Endothelial cell of umbilical vein (primary cell): Measurements from ENCODE around the gene PRRC2A. TPM values are rescaled to one million over a fixed set of nuclear protein-coding genes. Genes with fewer than 3 reads are reported as not detected.
A peak's percentile ranks its signal among the peaks of the same experiment; 100 is the strongest.

Experiments used
- BruUV-seq: library from RNA; stranded (reverse); fragments of 400-500 nt; replicated peaks from 2 replicates; lab custom pipeline; 2021; lab: Mats Ljungman, UMichigan
- CTCF ChIA-PET: fragments of 300-600, 350-600 bp; sonication (Branson Sonifier 250); formaldehyde crosslinking; loops from one replicate; lab custom pipeline; 2021; ENCODE audit warnings: antibody characterized with exemption, inconsistent platforms; lab: Charles Lee
- POLR2A ChIA-PET: fragments of 300-600, 350-600 bp; sonication (Branson Sonifier 250); formaldehyde crosslinking; loops from one replicate; lab custom pipeline; 2021; ENCODE audit warnings: antibody characterized with exemption, inconsistent platforms; lab: Charles Lee
- DNase-seq: peaks from one replicate; pipeline ENCODE4 v3.0.0-alpha.2; 2011; ENCODE audit warnings: low read depth, low spot score
- FAIRE-seq: peaks from 2 replicates; lab custom pipeline; 2011; peaks lifted over from hg19 to GRCh38; lab: Jason Lieb, UNC
- H2AFZ ChIP-seq: 2 replicates; pipeline ENCODE4 v1.6.0; 2012; ENCODE audit warnings: low read depth, low read length, control low read depth, inconsistent platforms
- H3K27ac ChIP-seq: 2 replicates; pipeline ENCODE4 v1.5.1; 2011; ENCODE audit warnings: low read depth, mild to moderate bottlenecking, control low read depth, low read length, moderate library complexity; ENCODE audit not compliant: insufficient read depth
- H3K27me3 ChIP-seq, 2 experiments: 2 replicates each; pipeline versions ENCODE4 v1.6.0 to v1.6.1; 2011; ENCODE audit warnings: low read length in 2 of 2, mixed read lengths in 1 of 2; ENCODE audit not compliant: control insufficient read depth in 2 of 2, insufficient read depth in 2 of 2
- H3K36me3 ChIP-seq, 2 experiments: 2 replicates in 1 of 2; 3 replicates in 1 of 2; pipeline ENCODE4 v1.5.1; 2011; ENCODE audit warnings: low read length in 2 of 2, mild to moderate bottlenecking in 1 of 2, moderate library complexity in 1 of 2; ENCODE audit not compliant: control insufficient read depth in 2 of 2, insufficient read depth in 2 of 2; ENCODE audit errors: extremely low read depth in 1 of 2
- H3K4me1 ChIP-seq: 3 replicates; pipeline ENCODE4 v1.5.1; 2011; ENCODE audit warnings: mild to moderate bottlenecking, low read length; ENCODE audit not compliant: control insufficient read depth, insufficient read depth; ENCODE audit errors: extremely low read depth
- H3K4me2 ChIP-seq: 2 replicates; pipeline ENCODE4 v1.6.1; 2011; ENCODE audit warnings: low read length, control low read depth, mixed read lengths; ENCODE audit not compliant: insufficient read depth
- H3K4me3 ChIP-seq, 3 experiments: fragments of 200-600 bp in 1 of 3; sonication (generic), shearing (Covaris generic) in 1 of 3; replicated peaks in 1 of 3; 2 replicates each; pipeline ENCODE4 v1.5.1; 2011 to 2016; ENCODE audit warnings: control low read depth in 3 of 3, low read length in 3 of 3, mild to moderate bottlenecking in 2 of 3, inconsistent platforms in 1 of 3, low read depth in 1 of 3, moderate library complexity in 1 of 3; ENCODE audit not compliant: insufficient read depth in 1 of 3
- H3K79me2 ChIP-seq: 2 replicates; pipeline ENCODE4 v1.6.0; 2012; ENCODE audit warnings: low read length, inconsistent platforms; ENCODE audit not compliant: control insufficient read depth, insufficient read depth
- H3K9ac ChIP-seq: replicated peaks from 2 replicates; pipeline ENCODE3; 2011; ENCODE audit warnings: low read length, control low read depth; ENCODE audit not compliant: insufficient read depth; ENCODE audit errors: extremely low read depth
- H3K9me1 ChIP-seq: replicated peaks from 3 replicates; pipeline ENCODE4 v1.6.0; 2011; ENCODE audit warnings: mild to moderate bottlenecking, low read length; ENCODE audit not compliant: control insufficient read depth, insufficient read depth; ENCODE audit errors: extremely low read depth
- H3K9me3 ChIP-seq: replicated peaks from 2 replicates; pipeline ENCODE4 v1.5.1; 2012; ENCODE audit warnings: low read length, inconsistent platforms; ENCODE audit not compliant: control insufficient read depth, insufficient read depth
- H4K20me1 ChIP-seq: replicated peaks from 2 replicates; pipeline ENCODE3; 2011; ENCODE audit warnings: mild to moderate bottlenecking, low read length; ENCODE audit not compliant: control insufficient read depth, insufficient read depth; ENCODE audit errors: extremely low read depth
- CTCF ChIP-seq, 2 donors: IDR thresholded peaks; 1 replicate in 1 of 2; 2 replicates in 1 of 2; pipeline ENCODE4 v1.5.1; 2011; ENCODE audit warnings: low read length in 2 of 2, mild to moderate bottlenecking in 2 of 2, moderate library complexity in 2 of 2, control low read depth in 1 of 2, inconsistent platforms in 1 of 2, low read depth in 1 of 2; ENCODE audit not compliant: insufficient read depth in 1 of 2; ENCODE audit errors: extremely low read depth in 1 of 2
- EZH2 ChIP-seq: IDR thresholded peaks from 2 replicates; pipeline ENCODE4 v1.6.1; 2012; ENCODE audit warnings: borderline replicate concordance, low read depth, mild to moderate bottlenecking, moderate library complexity, low read length, inconsistent platforms; ENCODE audit not compliant: severe bottlenecking
- FOS ChIP-seq: IDR thresholded peaks from 2 replicates; pipeline ENCODE4 v1.6.1; 2011; ENCODE audit warnings: mild to moderate bottlenecking, low read length, moderate library complexity, borderline replicate concordance; ENCODE audit not compliant: insufficient read depth
- GATA2 ChIP-seq: IDR thresholded peaks from 2 replicates; pipeline ENCODE4 v1.7.0; 2011; ENCODE audit warnings: low read depth, mild to moderate bottlenecking, moderate library complexity, mixed read lengths, low read length; ENCODE audit not compliant: insufficient read length, insufficient read depth
- JUN ChIP-seq: IDR thresholded peaks from 2 replicates; pipeline ENCODE4 v1.6.1; 2011; ENCODE audit warnings: borderline replicate concordance, low read depth; ENCODE audit not compliant: insufficient read length, insufficient read depth
- MAX ChIP-seq: IDR thresholded peaks from 2 replicates; pipeline ENCODE4 v1.6.1; 2011; ENCODE audit not compliant: insufficient read depth, insufficient read length
- MYC ChIP-seq: IDR thresholded peaks from one replicate; pipeline ENCODE4 v1.6.1; 2011; ENCODE audit warnings: mild to moderate bottlenecking, low read depth, low read length
- POLR2A ChIP-seq: IDR thresholded peaks from 2 replicates; pipeline ENCODE4 v1.6.1; 2012; ENCODE audit warnings: low read depth, mild to moderate bottlenecking, control low read depth, low read length
- POLR2AphosphoS5 ChIP-seq: IDR thresholded peaks from 2 replicates; pipeline ENCODE4 v1.6.1; 2012; ENCODE audit warnings: low read depth, mild to moderate bottlenecking, control low read depth, low read length, moderate library complexity; ENCODE audit not compliant: insufficient read depth
- dilution Hi-C: fragments of 300-500 bp; cut with MboI; formaldehyde crosslinking; loops from one replicate; pipeline ENCODE4 v1.15.0; 2019; ENCODE audit warnings: low sequenced_read_pairs; ENCODE audit not compliant: extremely low pct_ligation_motif_present
- intact Hi-C: fragments of 100-400 bp; cut with micrococcal nuclease; formaldehyde crosslinking; loops from one replicate; pipeline ENCODE4 v1.10.0; 2022
- polyA plus RNA-seq, 4 experiments: library from polyadenylated mRNA; depleted of rRNA in 3 of 4; stranded (reverse) in 3 of 4; unstranded in 1 of 4; fragments of >200 nt; gene quantifications; 2 replicates each; pipeline versions ENCODE4 v1.2.1 to v1.2.3, GENCODE V29; 2011 to 2012; ENCODE audit warnings: missing spikeins in 1 of 4
- total RNA-seq: library from RNA; stranded (reverse); gene quantifications from 2 replicates; pipeline ENCODE4 v1.2.3, GENCODE V29; 2021

PRRC2A gene
- total and polyA plus RNA-seq, 2 donors (not counting 3 experiments of a cell fraction or from before 2014, with no cell fraction given): 88.4 to 229 TPM

- Histone ChIP-seq H3K4me3 (no peak overlapping the region), H3K9me1 (no peaks in the 10 kb centered on the region), H3K4me2 (no peak overlapping the region), H3K27me3 (no peaks in the 10 kb centered on the region), H3K4me1 (peaks cover 8% of the 10 kb centered on the region), H2AFZ (no peak overlapping the region), H3K9me3 (no peaks in the 10 kb centered on the region), H3K9ac (no peak overlapping the region), H3K79me2 (peaks cover 4% of the 10 kb centered on the region), H3K27ac (no peak overlapping the region), H3K36me3 (no peaks in the 10 kb centered on the region), H4K20me1 (no peaks in the 10 kb centered on the region)
- dilution Hi-C loops (no loop called here), intact Hi-C loops (no loop called here)
- FAIRE-seq (no peak), DNase-seq (no peak)
- ChIA-PET CTCF (interaction anchor here (0.9 to 32.6 kb wide), 4 partner anchors 9 to 30 kb away, joined by 4 to 1517 read pairs (median 151); partner anchors contain the start of genes ATP6V1G2, DDX39B, NCR3 and NFKBIL1), POLR2A (no interaction called here)
- no peak for TF ChIP-seq EZH2
- no peak for TF ChIP-seq POLR2A
- TF ChIP-seq MYC: no peak
- TF ChIP-seq JUN: no peak
- BruUV-seq: no TSS peak
Observed at GRCh38 chr6:31586599-31587281, 33.8 kb upstream of the PRRC2A start.

GRCh38 chr6:31587791-31588777, 32.4 kb upstream of the PRRC2A start:
- Histone ChIP-seq H3K27me3 (no peaks in the 10 kb centered on the region), H3K4me2 (no peak overlapping the region), H3K4me3 (no peak overlapping the region), H3K79me2 (no peaks in the 10 kb centered on the region), H3K36me3 (no peaks in the 10 kb centered on the region), H2AFZ (peak overlapping the region; percentile 15), H4K20me1 (no peaks in the 10 kb centered on the region), H3K9me1 (no peaks in the 10 kb centered on the region), H3K9ac (no peak overlapping the region), H3K4me1 (no peaks in the 10 kb centered on the region), H3K27ac (no peak overlapping the region), H3K9me3 (no peaks in the 10 kb centered on the region)
- POLR2A ChIA-PET: interaction anchor here (1.6 kb wide), 1 partner anchor 7 kb away, joined by 5 read pairs; no protein-coding TSS in a partner anchor
- DNase-seq (no peak), FAIRE-seq (no peak)
- CTCF ChIA-PET: interaction anchor here (17.0 to 32.6 kb wide), 2 partner anchors 8 to 32 kb away, joined by 286 to 1517 read pairs; partner anchors contain the start of genes ATP6V1G2, DDX39B, NCR3 and NFKBIL1
- BruUV-seq: no TSS peak
- intact Hi-C loops: no loop called here
- dilution Hi-C loops: no loop called here
- TF ChIP-seq FOS (no peak), POLR2AphosphoS5 (no peak), POLR2A (no peak), GATA2 (no peak), MAX (no peak), CTCF (IDR thresholded peaks at IDR 0.05; ENCODE audit: extremely low read depth in 1 of 2, insufficient read depth in 1 of 2, low read depth in 1 of 2, low read length in 2 of 2) (no peak), JUN (no peak), MYC (no peak), EZH2 (no peak)
